B cell (primary cell): ENCODE measurements around the gene PALD1.

Experiments
- EZH2 ChIP-seq: IDR thresholded peaks from 2 replicates; pipeline ENCODE4 v1.6.1; 2012; ENCODE audit warnings: borderline replicate concordance, low read depth, mild to moderate bottlenecking, moderate library complexity, low read length; ENCODE audit not compliant: insufficient read depth, poor library complexity, severe bottlenecking
- TF ChIP-seq, protein P1 (sequence below): fragments of 200-600 bp; IDR thresholded peaks from one replicate; pipeline ENCODE4 v1.8.0; 2022; ENCODE audit warnings: antibody characterized with exemption, mild to moderate bottlenecking

DNA sequence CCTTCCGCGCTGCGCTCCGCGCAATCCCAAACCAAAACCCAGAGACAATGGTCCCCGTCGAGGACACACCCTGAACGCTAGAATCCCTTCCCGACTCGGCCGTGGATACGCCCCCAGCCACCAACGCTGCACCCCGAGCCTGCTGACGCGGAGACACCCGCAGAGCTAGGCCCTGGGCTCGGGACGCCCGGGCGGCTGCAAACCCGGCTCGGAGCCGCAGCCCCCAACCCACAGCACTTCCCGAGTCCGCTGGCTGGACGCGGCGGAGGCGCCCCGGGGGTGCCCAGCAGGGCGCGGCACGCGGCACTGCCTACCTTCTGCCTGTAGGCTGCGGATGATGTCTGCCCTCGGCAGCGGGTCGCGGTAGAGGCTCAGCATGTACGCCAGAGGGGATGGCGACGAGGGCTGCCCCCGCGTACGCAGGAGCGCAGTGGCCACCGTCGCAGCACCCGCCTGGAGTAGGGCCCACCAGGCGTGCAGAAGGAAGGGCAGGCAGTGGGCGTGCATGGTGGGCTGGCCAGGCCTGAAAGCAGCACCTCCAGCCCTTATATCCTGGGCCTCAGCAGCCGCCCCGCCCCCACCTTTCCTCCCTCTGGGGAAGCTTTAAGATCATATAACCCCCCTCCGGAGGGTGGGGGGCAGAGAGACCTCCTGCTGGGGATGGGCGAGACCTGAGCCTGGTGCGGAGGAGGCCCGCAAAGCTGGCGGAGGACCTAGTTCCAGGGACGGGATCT, 37.2 kb upstream of the PALD1 start, which contains the start of gene NODAL:
- TF ChIP-seq, protein P1, sequence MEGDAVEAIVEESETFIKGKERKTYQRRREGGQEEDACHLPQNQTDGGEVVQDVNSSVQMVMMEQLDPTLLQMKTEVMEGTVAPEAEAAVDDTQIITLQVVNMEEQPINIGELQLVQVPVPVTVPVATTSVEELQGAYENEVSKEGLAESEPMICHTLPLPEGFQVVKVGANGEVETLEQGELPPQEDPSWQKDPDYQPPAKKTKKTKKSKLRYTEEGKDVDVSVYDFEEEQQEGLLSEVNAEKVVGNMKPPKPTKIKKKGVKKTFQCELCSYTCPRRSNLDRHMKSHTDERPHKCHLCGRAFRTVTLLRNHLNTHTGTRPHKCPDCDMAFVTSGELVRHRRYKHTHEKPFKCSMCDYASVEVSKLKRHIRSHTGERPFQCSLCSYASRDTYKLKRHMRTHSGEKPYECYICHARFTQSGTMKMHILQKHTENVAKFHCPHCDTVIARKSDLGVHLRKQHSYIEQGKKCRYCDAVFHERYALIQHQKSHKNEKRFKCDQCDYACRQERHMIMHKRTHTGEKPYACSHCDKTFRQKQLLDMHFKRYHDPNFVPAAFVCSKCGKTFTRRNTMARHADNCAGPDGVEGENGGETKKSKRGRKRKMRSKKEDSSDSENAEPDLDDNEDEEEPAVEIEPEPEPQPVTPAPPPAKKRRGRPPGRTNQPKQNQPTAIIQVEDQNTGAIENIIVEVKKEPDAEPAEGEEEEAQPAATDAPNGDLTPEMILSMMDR, result no peak
- TF ChIP-seq EZH2, result no peak
